Activated CD4-positive, alpha-beta memory T cell treated with anti-CD3 and anti-CD28 coated beads for 36 hours (primary cell): Measurements from ENCODE around the gene RALGAPB. TPM values are rescaled to one million over a fixed set of nuclear protein-coding genes. Genes with fewer than 3 reads are reported as not detected.
"Not testable (repeated sequence)": the region's sequence is repeated elsewhere in the genome, so short reads cannot be mapped to it uniquely, and the experiment has no call there.

Experiments
- CTCF ChIA-PET: fragments of 350-600 bp; sonication (Branson Sonifier 250); formaldehyde crosslinking; loops from one replicate; lab custom pipeline; 2021; ENCODE audit warnings: antibody characterized with exemption, inconsistent platforms; lab: Charles Lee
- POLR2A ChIA-PET: fragments of 350-600 bp; sonication (Branson Sonifier 250); formaldehyde crosslinking; loops from one replicate; lab custom pipeline; 2021; ENCODE audit warnings: antibody characterized with exemption; lab: Charles Lee
- DNase-seq: peaks from one replicate; pipeline ENCODE4 v3.0.0-alpha.2; 2020
- H3K27ac Mint-ChIP-seq: one replicate; pipeline ENCODE4 v1.8.0; 2021; ENCODE audit warnings: mixed read lengths
- H3K27me3 Mint-ChIP-seq: one replicate; pipeline ENCODE4 v1.8.0; 2021; ENCODE audit warnings: mixed read lengths
- H3K36me3 Mint-ChIP-seq: one replicate; pipeline ENCODE4 v1.8.0; 2021; ENCODE audit warnings: mixed read lengths
- H3K4me1 Mint-ChIP-seq: one replicate; pipeline ENCODE4 v1.8.0; 2021; ENCODE audit warnings: low read depth, mixed read lengths
- H3K4me3 Mint-ChIP-seq: one replicate; pipeline ENCODE4 v1.8.0; 2021; ENCODE audit warnings: mild to moderate bottlenecking, mixed read lengths
- H3K9me3 Mint-ChIP-seq: one replicate; pipeline ENCODE4 v1.8.0; 2021; ENCODE audit warnings: mixed read lengths
- intact Hi-C: fragments of 100-400 bp; cut with micrococcal nuclease; formaldehyde crosslinking; loops from one replicate; pipeline ENCODE4 v1.15.1; 2023
- total RNA-seq, 2 experiments: library from RNA; stranded (reverse); gene quantifications; one replicate each; pipeline ENCODE4 v1.2.3, GENCODE V29; 2021

The RALGAPB gene
- 10 to 100 TPM; 25.7 to 25.8 TPM for total RNA-seq

DNA sequence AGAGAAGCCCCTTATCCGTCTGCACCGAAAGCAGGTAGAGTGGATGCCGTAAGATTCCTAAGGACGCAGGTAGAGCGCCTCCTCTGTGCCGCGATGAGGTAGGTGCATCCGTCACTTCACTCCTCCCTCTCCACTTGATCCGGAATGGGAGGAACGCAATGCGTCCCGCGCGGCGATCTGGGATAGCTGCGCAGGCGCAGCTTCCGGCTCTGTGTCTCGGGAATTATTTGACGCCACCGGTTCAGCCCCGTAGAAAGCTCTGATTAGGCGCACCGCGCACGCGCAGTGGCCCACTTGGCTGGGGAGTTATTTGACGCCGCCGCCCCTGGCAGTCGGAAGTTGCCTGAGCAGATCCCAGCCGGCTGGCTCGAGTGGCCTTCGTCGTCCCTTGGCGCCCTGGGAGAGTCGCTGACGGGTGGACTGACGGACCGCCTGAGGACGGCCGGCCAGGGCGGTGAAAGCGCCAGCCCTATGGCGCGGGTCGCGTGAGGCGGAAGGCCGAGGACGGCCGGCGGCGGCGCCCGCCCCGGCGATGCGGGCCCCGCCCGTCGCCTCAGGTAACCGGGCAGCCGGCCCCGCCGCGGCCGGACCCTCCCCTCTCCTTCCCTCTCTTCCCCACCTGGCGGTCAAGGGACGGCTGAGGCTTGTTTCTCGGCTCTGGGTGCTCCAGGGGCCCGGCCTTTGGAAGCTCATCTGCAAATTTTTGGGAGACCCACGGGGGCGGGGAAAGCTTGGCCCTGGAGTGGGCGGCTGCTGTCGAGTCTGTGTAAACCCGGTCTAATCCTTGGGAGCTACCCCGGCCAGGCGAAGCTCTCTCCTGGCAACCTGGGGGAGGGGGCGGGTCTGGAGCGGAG, at the start of gene RALGAPB:
Gene RALGAPB (plus strand): TSS at position 331 of the 854 bp plus-strand sequence. CDS start 15,590 bp downstream, outside the sequence.
- Mint-ChIP-seq H3K36me3 (no peaks in the 10 kb centered on the region), H3K4me3 (peak within 1 kb of the TSS; percentile 84), H3K9me3 (no peaks in the 10 kb centered on the region), H3K4me1 (peaks cover 46% of the 10 kb centered on the region), H3K27me3 (no peaks in the 10 kb centered on the region), H3K27ac (peak within 1 kb of the TSS; percentile 84)
- ChIA-PET CTCF (interaction anchor here (0.6 to 7.1 kb wide), 15 partner anchors 10 to 429 kb away, joined by 3 to 68 read pairs (median 3); partner anchors contain the start of gene SNHG17), POLR2A (interaction anchor here (1.0 to 2.1 kb wide), 4 partner anchors 25 to 62 kb away, joined by 3 to 13 read pairs (median 8); partner anchors contain the start of gene SNHG17)
- peak; percentile 99 for DNase-seq
- intact Hi-C loops = loop anchor here (1.0 kb wide), 4 partner anchors 26 to 454 kb away; partner anchors contain the start of genes FAM83D, RPRD1B, SNHG17 and TTI1

DNA sequence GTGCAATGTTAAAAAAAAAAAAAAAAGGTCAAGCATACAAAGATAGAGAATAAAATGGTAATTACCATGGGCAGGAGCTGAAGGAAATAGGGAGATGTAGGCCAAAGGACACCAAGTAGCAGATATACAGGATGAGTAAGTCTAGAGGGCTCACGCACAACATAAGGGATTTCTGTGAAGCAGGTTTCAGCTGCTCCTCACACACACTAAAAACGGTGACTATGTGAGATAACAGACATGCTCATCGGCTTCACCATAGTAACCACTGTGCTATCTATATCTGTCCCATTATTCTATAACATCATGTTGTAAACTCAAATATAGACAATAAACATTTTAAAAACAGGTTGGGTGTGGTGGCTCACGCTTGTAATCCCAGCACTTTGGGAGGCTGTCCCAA, 49.1 kb upstream of the RALGAPB start:
- intact Hi-C loops = no loop called here
- Mint-ChIP-seq H3K27ac (peak overlapping the region; percentile 51), H3K4me1 (peaks cover 33% of the 10 kb centered on the region), H3K9me3 (no peaks in the 10 kb centered on the region), H3K4me3 (no peak overlapping the region), H3K36me3 (peaks cover 85% of the 10 kb centered on the region), H3K27me3 (no peaks in the 10 kb centered on the region)
- CTCF ChIA-PET = interaction anchor here (0.8 kb wide), 1 partner anchor 12 kb away, joined by 3 read pairs; the partner anchor contains the start of gene SNHG17
- POLR2A ChIA-PET = interaction anchor here (0.6 to 4.1 kb wide), 2 partner anchors 11 to 386 kb away, joined by 3 to 31 read pairs; partner anchors contain the start of gene SNHG17
- DNase-seq = no peak

DNA sequence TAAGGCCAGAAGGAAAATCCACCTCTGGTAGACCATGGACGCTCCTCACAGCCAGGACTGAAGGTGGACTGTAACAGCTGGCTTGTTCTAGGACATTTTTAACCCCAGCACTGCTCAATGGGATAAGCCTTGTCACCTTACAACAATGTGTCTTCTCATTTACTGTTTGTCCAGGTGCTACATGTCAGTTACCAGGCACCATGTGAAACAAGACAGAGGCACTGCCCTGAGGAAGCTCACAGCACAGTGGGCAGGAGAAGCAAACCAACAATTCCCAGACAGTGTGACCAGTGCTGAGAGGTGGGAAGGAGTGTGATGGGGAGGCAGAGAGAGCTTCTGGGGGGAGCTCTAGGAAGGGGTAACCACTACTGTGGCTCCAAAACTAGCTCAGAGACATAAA, 48.2 kb upstream of the RALGAPB start:
- peaks cover 85% of the 10 kb centered on the region for H3K36me3 Mint-ChIP-seq
- peaks cover 41% of the 10 kb centered on the region for H3K4me1 Mint-ChIP-seq
- intact Hi-C loops = no loop called here
- DNase-seq = no peak
- POLR2A ChIA-PET = interaction anchor here (0.6 to 4.1 kb wide), 3 partner anchors 10 to 22 kb away, joined by 3 to 31 read pairs (median 7); partner anchors contain the start of gene SNHG17
- peak overlapping the region; percentile 28 for H3K27ac Mint-ChIP-seq
- CTCF ChIA-PET = interaction anchor here (1.0 kb wide), 1 partner anchor 22 kb away, joined by 3 read pairs; no protein-coding TSS in a partner anchor
- no peak overlapping the region for H3K4me3 Mint-ChIP-seq
- no peaks in the 10 kb centered on the region for H3K9me3 Mint-ChIP-seq
- no peaks in the 10 kb centered on the region for H3K27me3 Mint-ChIP-seq

DNA sequence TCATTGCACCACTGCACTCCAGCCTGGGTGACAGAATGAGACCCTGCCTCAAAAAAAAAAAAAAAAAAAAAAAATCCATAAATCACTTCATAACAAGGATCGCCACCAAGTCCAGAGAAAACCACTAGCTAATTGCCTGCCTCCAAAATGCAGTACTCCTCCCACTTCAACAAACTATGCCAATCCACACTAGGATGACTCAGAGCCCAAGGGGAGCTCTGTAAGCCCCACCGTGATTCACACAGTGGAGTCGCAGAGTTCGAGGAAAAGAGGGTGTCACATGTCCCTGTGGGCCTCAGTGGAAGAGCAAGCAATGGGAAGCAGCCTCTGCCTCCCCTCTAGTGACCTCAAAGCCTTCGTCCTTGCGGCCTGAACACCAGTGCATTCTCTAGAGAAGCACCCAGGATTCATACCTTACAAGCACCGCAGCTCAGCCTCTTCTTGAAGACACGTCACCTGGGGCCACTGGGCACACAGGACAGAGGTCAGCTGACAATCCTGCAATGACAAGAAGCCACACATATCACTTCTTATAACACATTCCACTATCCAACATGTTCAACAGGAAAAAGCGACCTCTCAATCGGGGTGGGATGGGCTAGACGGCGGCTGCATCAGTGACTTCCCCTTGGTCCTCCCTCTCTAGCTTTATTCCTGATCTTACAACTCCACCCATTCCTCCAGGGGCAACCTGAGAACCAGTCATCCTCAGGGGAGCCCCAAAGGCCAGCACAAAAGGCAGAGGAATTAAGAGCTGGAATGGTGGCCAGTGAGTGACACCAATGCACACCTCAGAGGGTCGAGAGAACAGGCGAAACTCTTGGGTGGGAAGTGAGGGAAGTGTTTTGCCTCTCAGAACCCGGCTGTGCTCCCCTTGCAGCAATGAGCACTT, 46.4 kb upstream of the RALGAPB start:
- Mint-ChIP-seq H3K27ac (peak overlapping the region; percentile 64), H3K4me1 (peaks cover 54% of the 10 kb centered on the region), H3K4me3 (no peak overlapping the region), H3K27me3 (no peaks in the 10 kb centered on the region), H3K9me3 (no peaks in the 10 kb centered on the region), H3K36me3 (peaks cover 78% of the 10 kb centered on the region)
- ChIA-PET POLR2A (interaction anchor here (2.4 to 4.1 kb wide), 2 partner anchors 8 to 20 kb away, joined by 7 to 31 read pairs; partner anchors contain the start of gene SNHG17), CTCF (interaction anchor here (2.3 kb wide), 1 partner anchor 9 kb away, joined by 16 read pairs; the partner anchor contains the start of gene SNHG17)
- intact Hi-C loops = no loop called here
- DNase-seq = peak; percentile 41

DNA sequence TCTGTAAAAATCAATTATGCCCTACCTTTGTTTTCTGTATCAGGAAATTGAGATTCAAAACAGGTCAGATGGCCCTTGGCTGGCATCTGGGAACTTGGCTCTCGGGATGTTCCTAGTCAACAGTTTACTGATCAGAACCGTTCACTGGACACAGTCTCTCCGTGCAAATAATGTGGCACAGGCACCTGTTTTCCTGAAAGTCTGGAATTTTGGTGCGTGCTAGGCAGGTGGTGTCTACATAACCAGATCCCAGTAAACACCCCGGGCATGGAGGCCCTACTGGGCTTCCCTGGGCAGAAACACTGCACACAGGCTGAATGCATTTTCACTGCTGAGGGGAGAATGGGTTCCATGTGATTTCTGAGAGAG, 45.0 kb upstream of the RALGAPB start:
- H3K9me3 Mint-ChIP-seq = no peaks in the 10 kb centered on the region
- no peak overlapping the region for H3K4me3 Mint-ChIP-seq
- CTCF ChIA-PET = no interaction called here
- peaks cover 78% of the 10 kb centered on the region for H3K36me3 Mint-ChIP-seq
- DNase-seq = no peak
- peak overlapping the region; percentile 28 for H3K27ac Mint-ChIP-seq
- H3K4me1 Mint-ChIP-seq = peaks cover 66% of the 10 kb centered on the region
- POLR2A ChIA-PET = no interaction called here
- intact Hi-C loops = no loop called here
- H3K27me3 Mint-ChIP-seq = no peaks in the 10 kb centered on the region

DNA sequence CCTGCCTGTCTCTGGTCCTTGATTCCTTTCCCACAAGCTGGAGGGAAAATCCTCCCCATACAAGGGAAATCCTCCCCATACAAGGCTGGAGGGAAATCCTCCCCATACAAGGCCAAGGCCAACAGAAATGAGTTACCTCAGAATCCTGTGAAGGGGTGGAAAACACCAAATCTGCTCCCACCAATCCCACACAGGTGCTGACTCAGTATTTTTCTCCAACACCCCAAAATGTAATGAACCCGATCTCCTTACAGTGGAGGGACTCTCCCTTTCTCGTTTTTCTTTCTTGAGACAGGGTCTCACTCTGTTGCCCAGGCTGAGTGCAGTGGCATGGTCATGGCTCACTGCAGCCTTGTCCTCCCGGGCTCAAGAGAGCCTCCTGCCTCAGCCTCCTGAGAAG, 43.8 kb upstream of the RALGAPB start:
- Mint-ChIP-seq H3K9me3 (no peaks in the 10 kb centered on the region), H3K27ac (peak overlapping the region; percentile 38), H3K4me1 (peaks cover 73% of the 10 kb centered on the region), H3K36me3 (peaks cover 84% of the 10 kb centered on the region), H3K4me3 (no peak overlapping the region), H3K27me3 (no peaks in the 10 kb centered on the region)
- no peak for DNase-seq
- ChIA-PET POLR2A (interaction anchor here (0.7 to 1.5 kb wide), 2 partner anchors 17 to 19 kb away, joined by 3 to 5 read pairs; no protein-coding TSS in a partner anchor), CTCF (no interaction called here)
- intact Hi-C loops = no loop called here

DNA sequence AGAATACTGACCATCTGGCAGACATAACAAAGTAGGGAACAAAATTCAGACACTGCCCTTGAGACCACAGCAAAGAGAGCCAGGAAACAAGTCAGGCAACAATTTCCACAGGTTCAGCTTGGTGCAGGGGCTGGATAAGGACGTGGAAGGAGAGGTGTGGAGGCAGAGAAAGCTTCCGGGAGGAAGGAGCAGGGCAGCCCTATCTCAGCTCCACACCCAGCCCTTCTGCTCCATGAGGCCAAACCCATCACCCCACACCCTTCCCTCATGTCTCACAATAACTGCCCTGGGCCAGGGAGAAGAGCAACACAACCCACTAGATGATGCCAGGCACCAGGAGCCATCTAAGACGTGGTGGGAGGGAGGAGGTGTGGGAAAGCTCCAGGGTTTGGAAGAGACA, 43.3 kb upstream of the RALGAPB start:
- no peak for DNase-seq
- Mint-ChIP-seq H3K4me3 (no peak overlapping the region), H3K9me3 (no peaks in the 10 kb centered on the region), H3K36me3 (peaks cover 87% of the 10 kb centered on the region), H3K27me3 (no peaks in the 10 kb centered on the region), H3K27ac (peak overlapping the region; percentile 39), H3K4me1 (peaks cover 75% of the 10 kb centered on the region)
- ChIA-PET CTCF (no interaction called here), POLR2A (interaction anchor here (0.7 to 1.5 kb wide), 2 partner anchors 17 to 19 kb away, joined by 3 to 5 read pairs; no protein-coding TSS in a partner anchor)
- intact Hi-C loops = no loop called here

DNA sequence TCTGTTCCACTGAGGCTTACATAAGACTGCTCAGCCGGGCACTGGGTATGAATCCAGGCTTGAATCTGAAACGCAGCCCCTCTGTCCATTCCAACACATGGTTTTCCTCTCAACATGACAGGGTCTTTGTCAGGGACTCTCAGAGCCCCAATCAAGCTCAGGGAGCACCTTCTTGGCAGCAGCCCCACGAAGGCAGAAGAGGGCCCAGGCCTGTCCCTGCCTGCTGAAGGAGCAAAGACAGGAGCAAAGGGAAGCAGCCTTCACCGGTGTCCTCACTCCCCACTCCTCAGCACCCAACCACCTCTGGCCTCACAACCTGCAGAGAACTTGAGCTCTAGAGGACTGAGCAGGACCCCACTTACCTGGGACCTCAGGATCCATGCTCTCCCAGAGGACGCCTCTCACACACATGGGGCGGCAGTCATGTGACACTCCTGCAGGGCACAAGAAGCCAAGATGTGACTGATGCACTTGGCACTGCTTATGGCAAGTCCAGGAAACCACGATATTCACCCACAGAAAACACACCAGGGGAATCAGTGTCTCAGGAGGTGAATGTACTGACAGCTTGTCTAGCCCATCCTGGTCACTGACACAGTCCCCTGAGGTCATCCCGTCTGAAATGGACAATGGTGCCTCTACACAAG, 41.8 kb upstream of the RALGAPB start:
- CTCF ChIA-PET = interaction anchor here (0.6 to 5.6 kb wide), 4 partner anchors 16 to 93 kb away, joined by 3 to 141 read pairs (median 4); partner anchors contain the start of gene RALGAPB

DNA sequence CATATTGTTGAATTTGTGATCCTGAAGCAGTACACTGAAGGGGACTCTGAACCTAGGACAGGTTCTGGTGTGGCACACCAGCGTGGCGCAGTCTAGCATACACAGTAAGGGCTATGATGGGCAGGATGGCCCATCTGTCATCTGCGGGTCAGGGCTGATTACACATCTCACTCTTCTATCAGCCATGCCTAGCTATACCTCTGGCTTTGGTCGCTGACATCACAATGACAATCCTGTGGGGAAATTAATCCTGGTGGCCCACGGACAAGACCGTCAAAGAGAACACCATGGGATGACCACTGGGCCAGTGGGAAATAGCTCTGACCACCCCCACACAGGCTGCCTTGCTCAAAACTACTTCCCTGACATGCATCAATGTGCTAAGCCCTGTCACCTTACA, 40.4 kb upstream of the RALGAPB start:
- ChIA-PET POLR2A (interaction anchor here (4.1 kb wide), 1 partner anchor 15 kb away, joined by 100 read pairs; no protein-coding TSS in a partner anchor), CTCF (interaction anchor here (1.2 to 5.6 kb wide), 2 partner anchors 15 to 40 kb away, joined by 3 to 141 read pairs; partner anchors contain the start of gene RALGAPB)
- intact Hi-C loops = no loop called here
- peak overlapping the region; percentile 97 for H3K4me3 Mint-ChIP-seq
- H3K27me3 Mint-ChIP-seq = no peaks in the 10 kb centered on the region
- H3K4me1 Mint-ChIP-seq = peaks cover 56% of the 10 kb centered on the region
- peak overlapping the region; percentile 53 for H3K27ac Mint-ChIP-seq
- H3K9me3 Mint-ChIP-seq = no peaks in the 10 kb centered on the region
- H3K36me3 Mint-ChIP-seq = peaks cover 69% of the 10 kb centered on the region
- DNase-seq = no peak

More for the DNA sequence above, 41.8 kb upstream of the RALGAPB start:
- peaks cover 82% of the 10 kb centered on the region for H3K36me3 Mint-ChIP-seq
- POLR2A ChIA-PET = no interaction called here
- peaks cover 70% of the 10 kb centered on the region for H3K4me1 Mint-ChIP-seq
- no peaks in the 10 kb centered on the region for H3K9me3 Mint-ChIP-seq
- no peak overlapping the region for H3K4me3 Mint-ChIP-seq
- H3K27ac Mint-ChIP-seq = peak overlapping the region; percentile 35
- intact Hi-C loops = no loop called here
- DNase-seq = no peak
- H3K27me3 Mint-ChIP-seq = no peaks in the 10 kb centered on the region

DNA sequence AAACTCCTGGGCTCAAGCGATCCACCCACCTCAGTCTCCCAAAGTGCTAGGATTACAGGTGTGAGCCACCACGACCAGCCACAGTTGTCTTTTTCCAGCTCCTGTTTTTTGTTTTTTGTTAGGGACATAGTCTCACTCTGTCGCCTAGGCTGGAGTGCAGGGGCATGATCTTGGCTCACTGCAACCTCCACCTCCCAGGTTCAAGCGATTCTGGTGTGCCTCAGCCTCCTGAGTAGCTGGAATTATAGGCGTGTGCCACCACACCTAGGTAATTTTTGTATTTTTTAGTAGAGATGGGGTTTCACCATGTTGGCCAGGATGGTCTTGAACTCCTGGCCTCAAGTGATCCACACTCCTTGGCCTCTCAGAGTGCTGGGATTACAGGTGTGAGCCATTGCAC, 39.8 kb upstream of the RALGAPB start:
- H3K27me3 Mint-ChIP-seq, intact Hi-C loops, H3K9me3 Mint-ChIP-seq, DNase-seq: not testable (repeated sequence)
- Mint-ChIP-seq H3K27ac (peak overlapping the region; percentile 97), H3K4me1 (peaks cover 51% of the 10 kb centered on the region), H3K4me3 (peak overlapping the region; percentile 97), H3K36me3 (peaks cover 64% of the 10 kb centered on the region)
- CTCF ChIA-PET = interaction anchor here (3.3 to 5.6 kb wide), 2 partner anchors 14 to 40 kb away, joined by 38 to 141 read pairs; partner anchors contain the start of gene RALGAPB
- POLR2A ChIA-PET = interaction anchor here (4.1 kb wide), 1 partner anchor 14 kb away, joined by 100 read pairs; no protein-coding TSS in a partner anchor
